Fibroblast of pulmonary artery (primary cell): ENCODE measurements around the gene CCNJL.
"Not testable (repeated sequence)": the region's sequence is repeated elsewhere in the genome, so short reads cannot be mapped to it uniquely, and the experiment has no call there.

Experiments used
- DNase-seq: peaks from one replicate; pipeline ENCODE4 v3.0.0-alpha.2; 2010; ENCODE audit warnings: low read depth
- H3K4me3 ChIP-seq: replicated peaks from 2 replicates; pipeline ENCODE4 v1.5.1; 2011; ENCODE audit warnings: low read depth, mild to moderate bottlenecking, control low read depth, low read length, moderate library complexity
- CTCF ChIP-seq: IDR thresholded peaks from 2 replicates; pipeline ENCODE4 v1.5.1; 2011; ENCODE audit warnings: mild to moderate bottlenecking, control low read depth, low read length, inconsistent platforms; ENCODE audit errors: missing control alignments

Gene CCNJL

GRCh38 chr5:160259341-160259740 lies 53.0 kb downstream of the CCNJL start:
- H3K4me3 ChIP-seq = no peak overlapping the region
- DNase-seq = no peak
- no peak for TF ChIP-seq CTCF

GRCh38 chr5:160254706-160255105 lies 57.7 kb downstream of the CCNJL start:
- H3K4me3 ChIP-seq = no peak overlapping the region
- no peak for DNase-seq
- no peak for TF ChIP-seq CTCF

GRCh38 chr5:160253441-160253840 lies 58.9 kb downstream of the CCNJL start:
- H3K4me3 ChIP-seq = no peak overlapping the region
- no peak for DNase-seq
- no peak for TF ChIP-seq CTCF

- H3K4me3 ChIP-seq = no peak overlapping the region
- no peak for DNase-seq
Measured at GRCh38 chr5:160252916-160253315, 59.4 kb downstream of the CCNJL start.

GRCh38 chr5:160251406-160252155 lies 60.8 kb downstream of the CCNJL start:
- DNase-seq = no peak
- H3K4me3 ChIP-seq = no peak overlapping the region
- no peak for TF ChIP-seq CTCF

More at GRCh38 chr5:160252916-160253315, 59.4 kb downstream of the CCNJL start:
- TF ChIP-seq CTCF = no peak

GRCh38 chr5:160250826-160251225 lies 61.5 kb downstream of the CCNJL start:
- H3K4me3 ChIP-seq = no peak overlapping the region
- no peak for TF ChIP-seq CTCF
- DNase-seq = no peak

- DNase-seq = no peak
- no peak overlapping the region for H3K4me3 ChIP-seq
- no peak for TF ChIP-seq CTCF
Measured at GRCh38 chr5:160250226-160250625, 62.1 kb downstream of the CCNJL start.

GRCh38 chr5:160249570-160249969 lies 62.8 kb downstream of the CCNJL start:
- H3K4me3 ChIP-seq, DNase-seq: not testable (repeated sequence)
